Measurements from ENCODE around the gene HOXD11. TPM values are rescaled to one million over a fixed set of nuclear protein-coding genes. Genes with fewer than 3 reads are reported as not detected.

HOXD11 gene
- total RNA-seq, 1 experiment from 2014 or later: not detected

DNA sequence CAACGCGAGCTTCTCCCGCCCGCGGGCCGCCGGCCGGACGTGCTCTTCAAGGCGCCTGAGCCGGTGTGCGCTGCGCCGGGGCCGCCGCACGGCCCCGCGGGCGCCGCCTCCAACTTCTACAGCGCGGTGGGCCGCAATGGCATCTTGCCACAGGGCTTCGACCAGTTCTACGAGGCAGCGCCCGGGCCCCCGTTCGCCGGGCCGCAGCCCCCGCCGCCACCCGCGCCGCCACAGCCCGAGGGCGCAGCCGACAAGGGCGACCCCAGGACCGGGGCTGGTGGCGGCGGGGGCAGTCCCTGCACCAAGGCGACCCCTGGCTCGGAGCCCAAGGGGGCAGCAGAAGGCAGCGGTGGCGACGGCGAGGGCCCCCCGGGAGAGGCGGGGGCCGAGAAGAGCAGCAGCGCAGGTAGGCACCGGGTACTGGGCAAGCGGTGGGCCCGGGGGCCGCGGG is 676 bp downstream of the HOXD11 start (continued):
- TF ChIP-seq, protein P1, sequence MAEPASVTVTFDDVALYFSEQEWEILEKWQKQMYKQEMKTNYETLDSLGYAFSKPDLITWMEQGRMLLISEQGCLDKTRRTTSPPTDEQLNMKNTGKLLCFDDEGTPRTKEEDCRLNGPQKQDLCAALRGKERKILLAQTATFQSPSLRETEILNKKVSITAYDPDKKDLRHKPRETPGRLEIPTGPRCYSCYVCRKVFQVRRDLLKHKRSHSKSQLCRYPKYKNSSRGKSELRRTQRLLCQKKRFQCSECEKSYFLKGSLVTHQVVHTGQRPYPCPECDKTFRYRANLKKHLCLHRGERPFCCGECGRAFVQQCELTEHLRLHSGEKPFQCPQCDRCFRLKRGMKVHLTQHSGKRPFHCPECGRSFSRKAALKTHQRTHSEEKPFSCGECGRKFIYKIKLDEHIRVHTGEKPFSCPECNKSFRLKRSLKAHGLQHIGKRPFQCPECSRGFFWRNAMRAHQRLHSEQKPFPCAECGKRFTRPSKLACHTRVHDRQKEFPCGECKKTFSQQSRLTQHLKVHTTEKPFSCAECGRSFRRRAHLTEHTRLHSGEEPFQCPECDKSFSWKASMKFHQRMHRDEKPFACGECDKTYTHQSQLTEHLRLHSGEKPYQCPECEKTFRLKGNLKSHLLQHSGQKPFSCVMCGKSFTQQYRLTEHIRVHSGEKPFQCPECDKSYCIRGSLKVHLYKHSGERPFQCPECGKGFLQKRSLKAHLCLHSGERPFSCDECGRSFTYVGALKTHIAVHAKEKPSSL (CRISPR knock-in tag; conservative IDR thresholded peaks at IDR 0.05): no peak
- TF ChIP-seq ZNF232 (CRISPR knock-in tag; IDR thresholded peaks at IDR 0.05) (no peak), ZNF138 (CRISPR knock-in tag; conservative IDR thresholded peaks at IDR 0.05) (no peak), JAZF1 (CRISPR knock-in tag; IDR thresholded peaks at IDR 0.05) (no peak), PRRX2 (CRISPR knock-in tag; IDR thresholded peaks at IDR 0.05) (no peak)

DNA sequence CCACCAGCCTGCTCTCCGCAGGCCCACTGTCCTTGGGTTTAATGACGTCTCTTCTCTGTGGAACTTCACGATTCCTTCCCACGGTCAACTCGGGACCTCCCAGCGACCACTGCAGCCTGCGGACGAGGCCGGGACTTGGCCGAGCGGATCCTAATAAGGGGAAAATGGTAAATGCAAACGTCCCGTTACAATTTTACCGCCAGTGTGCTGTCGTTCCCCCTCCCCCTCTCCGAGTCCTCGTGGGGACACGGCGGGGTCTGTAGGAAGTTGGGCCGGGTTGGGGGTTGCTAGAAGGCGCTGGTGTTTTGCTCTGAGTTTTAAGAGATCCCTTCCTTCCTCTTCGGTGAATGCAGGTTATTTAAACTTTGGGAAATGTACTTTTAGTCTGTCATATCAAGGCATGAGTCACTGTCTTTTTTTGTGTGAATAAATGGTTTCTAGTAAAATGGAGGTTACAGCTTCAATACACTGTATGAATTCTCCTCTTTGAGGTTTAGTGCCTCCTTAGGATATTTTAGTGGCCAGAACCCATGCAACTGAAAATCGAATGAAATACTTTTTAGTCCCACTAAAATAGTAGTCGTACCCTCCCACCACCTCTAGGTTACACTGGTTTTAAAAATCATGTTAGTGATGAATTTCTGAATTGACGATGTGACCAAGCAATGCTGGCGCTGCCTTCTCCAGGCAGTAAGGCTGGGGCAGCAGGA is 2.3 kb downstream of the HOXD11 start:
- CTCF ChIA-PET: no interaction called here
- ATAC-seq: no peak
- H3K36me3 Mint-ChIP-seq: 0 out of 2 replicates have a peak, but pooled peaks cover 4% of the 10 kb centered on the region

DNA sequence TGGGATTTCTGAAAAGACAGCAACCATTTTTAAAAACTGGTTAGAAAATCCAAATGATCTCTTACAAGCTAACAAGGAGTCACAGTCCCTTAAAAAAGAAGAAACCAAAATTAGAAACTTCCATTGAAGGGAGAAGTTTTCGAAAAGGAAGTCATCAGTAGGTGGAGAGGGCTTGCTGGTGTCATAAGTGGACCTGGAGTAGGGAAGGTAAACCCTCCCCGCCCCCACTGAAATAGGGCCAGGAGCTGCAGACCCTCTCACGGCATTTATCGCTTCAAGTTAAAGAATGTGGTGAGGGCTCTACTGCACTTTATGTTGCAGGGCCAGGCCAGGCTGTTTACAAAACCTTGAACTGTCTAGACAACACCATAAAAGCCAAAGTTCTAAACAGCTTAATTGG is 2.9 kb downstream of the HOXD11 start:
- POLR2A ChIA-PET: no interaction called here

More for the DNA sequence above, 2.3 kb downstream of the HOXD11 start:
- POLR2A ChIA-PET: no interaction called here
- H3K9me3 Mint-ChIP-seq: no peaks in the 10 kb centered on the region
- DNase-seq (ENCODE audit: low spot score): no peak
- no peak overlapping the region for H3K27ac Mint-ChIP-seq
- H3K4me1 Mint-ChIP-seq: peaks cover 42% of the 10 kb centered on the region
- H3K27me3 Mint-ChIP-seq (ENCODE audit: low read depth): peaks cover 98% of the 10 kb centered on the region
- TF ChIP-seq ETV6 (CRISPR knock-in tag; IDR thresholded peaks at IDR 0.05) (no peak), MXD4 (CRISPR knock-in tag; IDR thresholded peaks at IDR 0.05; ENCODE audit: borderline replicate concordance) (no peak), GRHL2 (CRISPR knock-in tag; IDR thresholded peaks at IDR 0.05; ENCODE audit: insufficient replicate concordance, severe bottlenecking) (no peak), FOXJ3 (CRISPR knock-in tag; IDR thresholded peaks at IDR 0.05; ENCODE audit: borderline replicate concordance) (no peak)
- TF ChIP-seq, protein P2, sequence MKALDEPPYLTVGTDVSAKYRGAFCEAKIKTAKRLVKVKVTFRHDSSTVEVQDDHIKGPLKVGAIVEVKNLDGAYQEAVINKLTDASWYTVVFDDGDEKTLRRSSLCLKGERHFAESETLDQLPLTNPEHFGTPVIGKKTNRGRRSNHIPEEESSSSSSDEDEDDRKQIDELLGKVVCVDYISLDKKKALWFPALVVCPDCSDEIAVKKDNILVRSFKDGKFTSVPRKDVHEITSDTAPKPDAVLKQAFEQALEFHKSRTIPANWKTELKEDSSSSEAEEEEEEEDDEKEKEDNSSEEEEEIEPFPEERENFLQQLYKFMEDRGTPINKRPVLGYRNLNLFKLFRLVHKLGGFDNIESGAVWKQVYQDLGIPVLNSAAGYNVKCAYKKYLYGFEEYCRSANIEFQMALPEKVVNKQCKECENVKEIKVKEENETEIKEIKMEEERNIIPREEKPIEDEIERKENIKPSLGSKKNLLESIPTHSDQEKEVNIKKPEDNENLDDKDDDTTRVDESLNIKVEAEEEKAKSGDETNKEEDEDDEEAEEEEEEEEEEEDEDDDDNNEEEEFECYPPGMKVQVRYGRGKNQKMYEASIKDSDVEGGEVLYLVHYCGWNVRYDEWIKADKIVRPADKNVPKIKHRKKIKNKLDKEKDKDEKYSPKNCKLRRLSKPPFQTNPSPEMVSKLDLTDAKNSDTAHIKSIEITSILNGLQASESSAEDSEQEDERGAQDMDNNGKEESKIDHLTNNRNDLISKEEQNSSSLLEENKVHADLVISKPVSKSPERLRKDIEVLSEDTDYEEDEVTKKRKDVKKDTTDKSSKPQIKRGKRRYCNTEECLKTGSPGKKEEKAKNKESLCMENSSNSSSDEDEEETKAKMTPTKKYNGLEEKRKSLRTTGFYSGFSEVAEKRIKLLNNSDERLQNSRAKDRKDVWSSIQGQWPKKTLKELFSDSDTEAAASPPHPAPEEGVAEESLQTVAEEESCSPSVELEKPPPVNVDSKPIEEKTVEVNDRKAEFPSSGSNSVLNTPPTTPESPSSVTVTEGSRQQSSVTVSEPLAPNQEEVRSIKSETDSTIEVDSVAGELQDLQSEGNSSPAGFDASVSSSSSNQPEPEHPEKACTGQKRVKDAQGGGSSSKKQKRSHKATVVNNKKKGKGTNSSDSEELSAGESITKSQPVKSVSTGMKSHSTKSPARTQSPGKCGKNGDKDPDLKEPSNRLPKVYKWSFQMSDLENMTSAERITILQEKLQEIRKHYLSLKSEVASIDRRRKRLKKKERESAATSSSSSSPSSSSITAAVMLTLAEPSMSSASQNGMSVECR (CRISPR knock-in tag; IDR thresholded peaks at IDR 0.05; ENCODE audit: borderline replicate concordance): no peak
- H3K4me3 Mint-ChIP-seq: no peak overlapping the region

More for the DNA sequence above, 2.9 kb downstream of the HOXD11 start:
- CTCF ChIA-PET: interaction anchor here (2.2 kb wide), 1 partner anchor 11 kb away, joined by 15 read pairs; the partner anchor contains the start of gene HOXD9
- Mint-ChIP-seq H3K4me1 (peaks cover 39% of the 10 kb centered on the region), H3K27me3 (ENCODE audit: low read depth) (peaks cover 98% of the 10 kb centered on the region), H3K36me3 (0 out of 2 replicates have a peak, but pooled peaks cover 4% of the 10 kb centered on the region), H3K4me3 (no peak overlapping the region), H3K9me3 (no peaks in the 10 kb centered on the region), H3K27ac (no peak overlapping the region)
- no peak for DNase-seq (ENCODE audit: low spot score)
- no peak for TF ChIP-seq JAZF1 (CRISPR knock-in tag; IDR thresholded peaks at IDR 0.05)
- TF ChIP-seq STAT6 (CRISPR knock-in tag; conservative IDR thresholded peaks at IDR 0.05; ENCODE audit: low read depth): no peak
- no peak for TF ChIP-seq JUN (CRISPR knock-in tag; IDR thresholded peaks at IDR 0.05)
- no peak for ATAC-seq

All from WTC11 (cell line).